ENCODE results near the gene CACUL1.

Gene CACUL1

GRCh38 chr10:118729641-118730258 is 25.0 kb downstream of the CACUL1 start:
- ChIA-PET POLR2A (ENCODE audit: low non-redundant PET) (no interaction called here), CTCF (no interaction called here)
- no peak for DNase-seq (ENCODE audit: low spot score)
- no peak overlapping the region for H3K27ac ChIP-seq
- TF ChIP-seq, protein P1, sequence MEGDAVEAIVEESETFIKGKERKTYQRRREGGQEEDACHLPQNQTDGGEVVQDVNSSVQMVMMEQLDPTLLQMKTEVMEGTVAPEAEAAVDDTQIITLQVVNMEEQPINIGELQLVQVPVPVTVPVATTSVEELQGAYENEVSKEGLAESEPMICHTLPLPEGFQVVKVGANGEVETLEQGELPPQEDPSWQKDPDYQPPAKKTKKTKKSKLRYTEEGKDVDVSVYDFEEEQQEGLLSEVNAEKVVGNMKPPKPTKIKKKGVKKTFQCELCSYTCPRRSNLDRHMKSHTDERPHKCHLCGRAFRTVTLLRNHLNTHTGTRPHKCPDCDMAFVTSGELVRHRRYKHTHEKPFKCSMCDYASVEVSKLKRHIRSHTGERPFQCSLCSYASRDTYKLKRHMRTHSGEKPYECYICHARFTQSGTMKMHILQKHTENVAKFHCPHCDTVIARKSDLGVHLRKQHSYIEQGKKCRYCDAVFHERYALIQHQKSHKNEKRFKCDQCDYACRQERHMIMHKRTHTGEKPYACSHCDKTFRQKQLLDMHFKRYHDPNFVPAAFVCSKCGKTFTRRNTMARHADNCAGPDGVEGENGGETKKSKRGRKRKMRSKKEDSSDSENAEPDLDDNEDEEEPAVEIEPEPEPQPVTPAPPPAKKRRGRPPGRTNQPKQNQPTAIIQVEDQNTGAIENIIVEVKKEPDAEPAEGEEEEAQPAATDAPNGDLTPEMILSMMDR (conservative IDR thresholded peaks at IDR 0.05; ENCODE audit: low read depth): no peak

DNA sequence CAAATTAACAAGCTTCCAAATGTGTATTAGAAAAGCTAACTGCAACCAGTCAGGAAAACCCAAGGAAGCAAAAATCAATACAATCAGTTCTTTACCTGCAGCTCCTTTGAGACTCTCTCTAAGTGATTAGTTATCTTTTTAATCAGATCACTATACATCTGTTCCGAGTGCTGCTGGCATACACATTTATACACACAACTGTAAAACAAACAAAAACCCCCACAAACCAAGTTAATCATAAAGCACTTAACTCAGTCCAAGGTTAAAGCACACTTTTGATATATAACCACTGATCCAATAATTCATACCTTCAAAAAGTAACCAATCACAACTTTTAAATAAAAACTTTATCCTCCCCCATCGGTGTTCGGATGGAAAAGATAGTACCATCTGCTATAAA is 25.6 kb downstream of the CACUL1 start:
- no peak for DNase-seq (ENCODE audit: low spot score)
- ChIA-PET POLR2A (ENCODE audit: low non-redundant PET) (no interaction called here), CTCF (no interaction called here)
- no peak overlapping the region for H3K27ac ChIP-seq
- TF ChIP-seq, protein P1 (conservative IDR thresholded peaks at IDR 0.05; ENCODE audit: low read depth): no peak

DNA sequence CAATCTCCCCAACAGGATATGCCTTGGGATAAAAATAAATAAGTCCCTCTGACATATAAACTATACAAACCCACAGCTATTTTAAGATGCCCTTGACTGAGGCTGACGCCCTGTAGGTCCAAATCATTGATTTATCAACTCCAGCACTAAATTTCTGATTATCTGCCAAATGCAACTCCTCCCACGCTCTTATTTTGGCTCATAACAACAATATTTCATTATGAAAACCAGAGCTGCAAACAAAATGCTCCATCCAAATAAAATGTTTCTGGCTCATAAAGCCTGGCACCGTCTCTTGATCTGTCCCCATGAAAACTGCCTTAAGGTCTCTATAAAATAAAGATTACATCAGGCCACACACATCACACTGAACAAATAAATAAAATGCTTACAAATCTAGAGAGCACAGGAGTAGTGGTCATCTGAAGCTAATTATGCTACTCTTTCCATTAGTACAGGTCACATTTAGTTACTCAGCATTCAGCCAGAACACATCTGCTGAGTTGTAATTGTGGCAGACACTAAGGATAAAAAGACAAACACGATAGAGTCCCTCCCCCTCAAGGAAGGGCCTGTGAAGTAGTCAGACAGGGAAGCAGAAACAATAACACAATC is 28.8 kb downstream of the CACUL1 start:
- no peak for DNase-seq (ENCODE audit: low spot score)
- no peak overlapping the region for H3K27ac ChIP-seq
- ChIA-PET POLR2A (ENCODE audit: low non-redundant PET) (no interaction called here), CTCF (interaction anchor here (0.7 kb wide), 1 partner anchor 9 kb away, joined by 3 read pairs; no protein-coding TSS in a partner anchor)
- TF ChIP-seq, protein P1 (conservative IDR thresholded peaks at IDR 0.05; ENCODE audit: low read depth): no peak

- TF ChIP-seq, protein P1 (conservative IDR thresholded peaks at IDR 0.05; ENCODE audit: low read depth): no peak
- POLR2A ChIA-PET (ENCODE audit: low non-redundant PET): no interaction called here
- peak overlapping the region; percentile 42; the same call in 1 of the 2 replicates for H3K27ac ChIP-seq
- CTCF ChIA-PET: no interaction called here
- no peak for DNase-seq (ENCODE audit: low spot score)
Observed at GRCh38 chr10:118723466-118723865, 31.3 kb downstream of the CACUL1 start.

DNA sequence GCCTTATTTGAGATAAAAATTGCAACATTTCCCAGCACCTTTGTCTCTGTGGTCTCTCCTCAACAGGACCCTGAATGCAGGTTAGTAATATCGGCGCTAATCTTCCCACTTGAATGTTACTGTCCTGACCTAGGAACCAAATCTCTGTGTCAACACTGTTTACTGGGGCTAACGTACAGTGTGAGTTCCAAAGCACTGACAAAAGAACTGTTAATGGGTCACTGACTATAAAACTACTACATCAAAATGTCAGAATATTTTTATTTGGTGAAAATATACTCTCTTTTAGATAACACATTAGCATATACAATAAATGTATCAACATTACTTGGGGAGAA is 33.3 kb downstream of the CACUL1 start:
- no peak overlapping the region for H3K27ac ChIP-seq
- TF ChIP-seq, protein P1 (conservative IDR thresholded peaks at IDR 0.05; ENCODE audit: low read depth): no peak
- POLR2A ChIA-PET (ENCODE audit: low non-redundant PET): no interaction called here
- DNase-seq (ENCODE audit: low spot score): no peak
- CTCF ChIA-PET: interaction anchor here (0.6 to 2.2 kb wide), 11 partner anchors 9 to 606 kb away, joined by 3 to 16 read pairs (median 4); no protein-coding TSS in a partner anchor

DNA sequence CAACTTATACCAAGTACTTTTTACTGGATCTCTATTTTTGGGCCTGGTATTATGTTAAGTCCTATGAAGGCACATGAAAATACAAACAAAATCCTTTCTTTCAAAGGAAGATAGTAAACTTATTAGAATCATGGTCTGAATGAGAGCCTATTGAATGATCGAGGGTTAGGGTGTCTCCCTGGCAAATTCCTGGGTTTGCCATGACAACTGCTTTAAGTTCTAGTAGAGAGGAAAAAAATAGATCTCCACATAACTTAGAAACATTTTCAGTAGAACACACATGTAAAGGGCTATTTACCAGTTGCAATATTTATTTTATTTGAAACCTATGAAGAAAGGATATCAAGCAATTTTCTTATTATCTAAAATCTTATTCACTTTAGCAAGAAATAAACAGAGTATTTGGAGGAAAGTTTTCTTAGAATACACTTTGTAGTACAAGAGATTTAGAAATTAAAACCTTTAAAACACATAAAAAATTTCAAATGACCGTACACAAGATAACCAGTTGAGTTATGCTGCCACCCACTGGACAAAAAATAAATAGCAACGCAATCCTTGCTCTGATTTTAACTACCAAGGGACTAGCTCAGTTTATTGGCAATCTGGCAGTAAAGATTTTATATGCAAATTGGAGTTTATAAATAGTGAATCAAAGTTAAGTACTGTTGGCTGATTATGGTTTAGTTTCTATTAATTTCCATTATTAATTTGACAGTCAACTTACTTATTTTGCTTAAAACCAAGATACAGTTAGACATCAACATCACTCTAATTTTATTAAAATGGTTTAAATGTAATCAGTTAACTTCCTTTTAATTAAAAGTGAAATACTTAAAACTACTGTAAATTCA is 33.9 kb downstream of the CACUL1 start:
- ChIA-PET POLR2A (ENCODE audit: low non-redundant PET) (no interaction called here), CTCF (interaction anchor here (0.6 to 2.2 kb wide), 14 partner anchors 8 to 1241 kb away, joined by 3 to 16 read pairs (median 4); no protein-coding TSS in a partner anchor)
- TF ChIP-seq, protein P1 (conservative IDR thresholded peaks at IDR 0.05; ENCODE audit: low read depth): peak; percentile 89
- no peak overlapping the region for H3K27ac ChIP-seq
- peak; percentile 49 for DNase-seq (ENCODE audit: low spot score)

Data from RWPE1 (cell line).